HG03108 (cell line): ENCODE results near the gene USP17L5.
"Not testable (repeated sequence)": the region's sequence is repeated elsewhere in the genome, so short reads cannot be mapped to it uniquely, and the experiment has no call there.

ENCODE experiments used
- ATAC-seq: cut with Tn5 transposase; IDR thresholded peaks from one replicate; pipeline ENCODE4 v1.9.1; 2021; ENCODE audit warnings: moderate library complexity; ENCODE audit not compliant: unreplicated experiment

The USP17L5 gene

GRCh38 chr4:9339103-9339502 is at the start of gene USP17L5:
TSS of gene USP17L5 (plus strand) at chr4:9339403. CDS start at chr4:9339403, 0 bp downstream.
- ATAC-seq, result not testable (repeated sequence)

GRCh38 chr4:9324191-9324590 is 15.0 kb upstream of the USP17L5 start:
- ATAC-seq, result not testable (repeated sequence)

- not testable (repeated sequence) for ATAC-seq
These were observed 14.3 kb upstream of the USP17L5 start, which contains the start of gene USP17L24 for GRCh38 chr4:9324865-9325264. TSS of gene USP17L24 (plus strand) at chr4:9325165. CDS start at chr4:9325165, 0 bp downstream.

- ATAC-seq, result not testable (repeated sequence)
These were observed 9.6 kb upstream of the USP17L5 start, which contains the start of gene USP17L25 for GRCh38 chr4:9329611-9330010. TSS of gene USP17L25 (plus strand) at chr4:9329911. CDS start at chr4:9329911, 0 bp downstream.

GRCh38 chr4:9334358-9334757 is 4.8 kb upstream of the USP17L5 start, which contains the start of gene USP17L26:
TSS of gene USP17L26 (plus strand) at chr4:9334658. CDS start at chr4:9334658, 0 bp downstream.
- not testable (repeated sequence) for ATAC-seq

GRCh38 chr4:9343848-9344247 is 4.6 kb downstream of the USP17L5 start, which contains the start of gene USP17L27:
TSS of gene USP17L27 (plus strand) at chr4:9344148. CDS start at chr4:9344148, 0 bp downstream.
- ATAC-seq, result not testable (repeated sequence)

GRCh38 chr4:9348593-9348992 is 9.4 kb downstream of the USP17L5 start, which contains the start of gene USP17L28:
TSS of gene USP17L28 (plus strand) at chr4:9348893. CDS start at chr4:9348893, 0 bp downstream.
- not testable (repeated sequence) for ATAC-seq

GRCh38 chr4:9350866-9351265 is 11.7 kb downstream of the USP17L5 start:
- ATAC-seq, result not testable (repeated sequence)

- ATAC-seq, result not testable (repeated sequence)
These were observed 14.1 kb downstream of the USP17L5 start, which contains the start of gene USP17L29 for GRCh38 chr4:9353338-9353737. TSS of gene USP17L29 (plus strand) at chr4:9353638. CDS start at chr4:9353638, 0 bp downstream.

- ATAC-seq, result not testable (repeated sequence)
These were observed 23.6 kb downstream of the USP17L5 start, which contains the start of gene USP17L30 for GRCh38 chr4:9362829-9363228. TSS of gene USP17L30 (plus strand) at chr4:9363129. CDS start at chr4:9363129, 0 bp downstream.

- ATAC-seq, result not testable (repeated sequence)
These were observed 40.7 kb downstream of the USP17L5 start for GRCh38 chr4:9379881-9380280.

GRCh38 chr4:9381012-9381534 is 41.9 kb downstream of the USP17L5 start:
- not testable (repeated sequence) for ATAC-seq

GRCh38 chr4:9384126-9384525 is 44.9 kb downstream of the USP17L5 start:
- no peak for ATAC-seq

- not testable (repeated sequence) for ATAC-seq
These were observed 49.8 kb downstream of the USP17L5 start for GRCh38 chr4:9389001-9389400.
